ENCODE results near the gene FAM174B.

FAM174B gene

DNA sequence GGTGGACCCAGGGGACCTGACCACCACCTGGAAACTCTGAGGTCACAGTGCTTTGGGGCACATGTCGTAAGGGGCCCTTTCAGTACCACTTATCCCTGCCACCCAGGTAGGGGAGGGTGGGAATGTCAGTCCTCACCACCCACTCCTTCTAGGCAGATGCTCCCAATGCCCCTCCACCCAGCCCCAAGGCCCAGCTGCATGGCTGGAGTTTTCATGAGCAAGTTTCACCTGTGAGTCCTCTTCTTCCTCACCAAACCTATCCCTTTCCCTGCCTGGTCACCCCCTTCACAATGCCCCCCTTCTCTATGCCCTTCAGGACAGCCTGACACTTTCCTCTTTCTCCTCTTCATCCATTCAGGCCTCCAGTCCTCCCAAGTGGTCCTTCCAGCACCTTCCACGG, 9.8 kb downstream of the FAM174B start:
- no peaks in the 10 kb centered on the region for H3K4me1 Mint-ChIP-seq (ENCODE audit: low read depth in 2 of 2)
- no peaks in the 10 kb centered on the region for H3K36me3 Mint-ChIP-seq (ENCODE audit: insufficient read depth)
- peaks cover 0 to 3% of the 10 kb centered on the region in 2 donors for H3K9me3 Mint-ChIP-seq
- ATAC-seq (replicated peaks): no peak
- no peak overlapping the region for H3K4me3 Mint-ChIP-seq
- peaks cover 30 to 40% of the 10 kb centered on the region in 2 donors for H3K27me3 Mint-ChIP-seq
- DNase-seq: no peak
- no peak overlapping the region for H3K27ac Mint-ChIP-seq

DNA sequence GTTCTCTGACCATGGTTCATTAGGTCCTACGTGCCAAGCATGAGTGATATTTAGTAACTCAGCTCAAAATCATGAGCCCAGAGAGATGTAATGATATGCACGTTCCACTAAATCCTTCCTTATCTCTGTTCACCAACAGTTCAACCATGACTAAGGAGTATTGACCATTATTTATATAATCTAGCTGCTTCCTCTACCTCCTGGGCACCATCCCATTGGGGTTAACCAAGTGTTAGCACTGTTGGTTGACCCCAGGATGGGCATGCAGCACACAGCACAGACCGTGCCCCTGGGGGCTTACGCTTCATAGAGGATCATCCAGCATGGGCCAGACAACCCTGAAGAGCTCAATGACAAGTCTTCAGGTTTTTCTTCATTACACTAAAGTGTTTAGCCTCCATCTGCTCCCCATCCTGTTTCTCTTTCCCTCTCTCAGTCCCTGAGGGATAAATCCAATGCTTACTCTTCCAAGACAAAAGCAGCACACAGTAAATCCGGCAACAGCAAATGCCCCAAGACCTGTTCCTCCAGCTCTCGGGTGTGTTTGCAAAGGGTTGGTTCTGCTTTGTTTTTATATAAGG, 10.4 kb downstream of the FAM174B start:
- Mint-ChIP-seq H3K4me3 (no peak overlapping the region), H3K4me1 (ENCODE audit: low read depth in 2 of 2) (no peaks in the 10 kb centered on the region), H3K36me3 (ENCODE audit: insufficient read depth) (peaks cover 2% of the 10 kb centered on the region), H3K27ac (no peak overlapping the region), H3K9me3 (peaks cover 0 to 3% of the 10 kb centered on the region in 2 donors), H3K27me3 (peaks cover 28 to 35% of the 10 kb centered on the region in 2 donors)
- ATAC-seq (replicated peaks) (no peak), DNase-seq (no peak)

DNA sequence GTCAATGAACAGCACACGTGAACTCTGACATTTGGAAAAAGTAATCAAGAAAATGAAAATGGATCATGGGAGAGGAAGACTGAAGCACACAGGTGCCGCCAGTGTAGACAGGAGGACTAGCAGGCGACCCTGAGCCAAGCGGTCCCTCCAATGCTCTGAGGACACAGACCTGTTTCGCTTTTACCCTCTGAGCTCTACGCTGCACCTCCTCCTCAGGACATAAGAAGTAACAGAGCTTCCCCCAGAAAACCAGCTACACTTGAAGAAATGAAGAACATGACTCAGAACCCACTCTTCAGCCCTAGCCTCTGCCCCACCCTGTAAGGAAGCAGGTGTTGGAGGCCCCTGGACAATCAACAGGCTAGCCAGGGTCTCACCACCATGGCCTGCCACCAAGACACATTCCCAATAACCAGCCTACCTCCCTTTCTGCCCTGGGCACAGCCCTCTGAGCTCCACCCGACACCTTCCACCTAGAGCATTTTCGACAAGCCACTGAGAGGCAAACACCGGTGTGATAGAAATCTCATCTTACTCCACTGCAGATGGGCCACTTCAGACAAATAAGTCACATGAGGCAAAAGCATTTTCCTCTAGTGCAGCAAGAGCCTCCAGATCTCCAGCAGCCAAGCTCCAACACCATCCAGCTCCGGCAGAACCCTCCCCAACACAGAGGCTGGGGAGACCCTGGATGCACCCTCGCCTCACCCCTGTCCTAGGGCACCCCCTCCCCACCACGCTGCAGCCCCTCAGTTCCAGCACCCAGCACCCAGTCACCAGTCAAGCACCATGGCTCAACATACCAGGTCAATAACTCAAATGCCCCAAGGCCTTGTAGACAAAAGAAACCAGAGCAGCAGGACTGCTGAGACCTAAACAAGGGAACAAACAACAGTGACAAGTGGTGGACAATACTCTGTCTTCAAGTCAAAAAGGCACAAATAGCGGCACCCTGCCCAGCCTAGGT, 11.4 kb downstream of the FAM174B start:
- ATAC-seq (replicated peaks) (no peak), DNase-seq (no peak)
- peaks cover 37 to 45% of the 10 kb centered on the region in 2 donors for H3K27me3 Mint-ChIP-seq
- no peak overlapping the region for H3K27ac Mint-ChIP-seq
- H3K4me1 Mint-ChIP-seq (ENCODE audit: low read depth in 2 of 2): no peaks in the 10 kb centered on the region
- no peak overlapping the region for H3K4me3 Mint-ChIP-seq
- peaks cover 4% of the 10 kb centered on the region for H3K36me3 Mint-ChIP-seq (ENCODE audit: insufficient read depth)
- H3K9me3 Mint-ChIP-seq: peaks cover 0 to 3% of the 10 kb centered on the region in 2 donors

DNA sequence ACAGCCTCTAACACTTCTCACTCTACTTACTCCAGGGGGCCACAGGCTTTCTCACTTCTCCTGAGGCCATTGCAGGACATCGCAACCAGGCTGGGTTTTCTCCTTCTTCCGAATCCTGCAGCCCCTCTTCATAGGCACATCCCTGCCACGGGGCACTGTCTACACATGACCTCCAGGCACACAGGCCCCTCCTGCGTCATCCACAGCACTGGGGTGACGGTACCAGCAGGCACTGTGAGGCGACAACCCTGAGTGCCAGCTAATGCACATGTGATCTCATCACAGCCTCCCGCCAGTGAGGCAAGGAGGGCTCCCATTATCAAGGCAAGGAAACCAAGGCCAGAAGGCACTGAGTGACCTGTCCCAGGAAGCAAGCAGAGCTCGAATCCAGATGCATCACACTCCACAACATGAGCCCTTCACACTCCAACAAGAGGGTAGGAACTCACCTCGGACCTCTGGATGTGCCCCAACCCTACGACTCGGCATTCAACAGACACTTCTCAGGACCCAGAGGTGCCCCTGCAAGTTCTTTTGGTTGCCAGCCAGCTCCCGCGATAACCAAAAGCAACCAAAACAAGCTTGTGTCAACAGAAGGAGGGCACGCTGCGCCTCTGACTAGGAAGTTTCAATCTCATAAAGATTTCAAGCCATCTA, 16.7 kb downstream of the FAM174B start:
- H3K27ac Mint-ChIP-seq: no peak overlapping the region
- ATAC-seq (replicated peaks) (no peak), DNase-seq (no peak)
- H3K4me3 Mint-ChIP-seq: no peak overlapping the region
- peaks cover 39 to 64% of the 10 kb centered on the region in 2 donors for H3K27me3 Mint-ChIP-seq
- peaks cover 0 to 4% of the 10 kb centered on the region in 2 donors for H3K4me1 Mint-ChIP-seq (ENCODE audit: low read depth in 2 of 2)
- peaks cover 4% of the 10 kb centered on the region for H3K36me3 Mint-ChIP-seq (ENCODE audit: insufficient read depth)
- H3K9me3 Mint-ChIP-seq: peaks cover 0 to 3% of the 10 kb centered on the region in 2 donors

DNA sequence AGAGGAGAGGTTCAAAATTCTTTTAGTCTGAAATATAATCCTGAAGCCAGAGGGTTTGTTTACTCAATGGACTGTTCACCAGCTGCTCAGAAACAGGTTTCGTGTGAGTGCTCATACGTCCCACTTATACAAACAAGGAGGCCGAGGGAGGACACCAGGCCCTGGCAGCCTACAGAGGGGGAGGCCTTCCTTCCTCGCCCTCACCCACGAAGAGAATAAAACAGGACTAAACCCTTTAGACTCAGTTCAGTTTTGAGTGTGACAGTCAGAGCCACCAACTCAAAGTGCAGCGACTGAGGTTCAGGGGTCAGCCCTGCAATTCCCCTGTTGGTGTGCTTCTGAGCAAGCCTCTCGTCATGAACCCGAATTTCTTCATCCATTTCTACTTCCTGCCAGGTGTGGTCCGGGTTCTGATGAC, 17.3 kb downstream of the FAM174B start:
- ATAC-seq (replicated peaks) (no peak), DNase-seq (no peak)
- Mint-ChIP-seq H3K36me3 (ENCODE audit: insufficient read depth) (peaks cover 4% of the 10 kb centered on the region), H3K27ac (no peak overlapping the region), H3K4me1 (ENCODE audit: low read depth in 2 of 2) (peaks cover 0 to 4% of the 10 kb centered on the region in 2 donors), H3K4me3 (no peak overlapping the region), H3K27me3 (peaks cover 44 to 67% of the 10 kb centered on the region in 2 donors), H3K9me3 (peaks cover 0 to 3% of the 10 kb centered on the region in 2 donors)

DNA sequence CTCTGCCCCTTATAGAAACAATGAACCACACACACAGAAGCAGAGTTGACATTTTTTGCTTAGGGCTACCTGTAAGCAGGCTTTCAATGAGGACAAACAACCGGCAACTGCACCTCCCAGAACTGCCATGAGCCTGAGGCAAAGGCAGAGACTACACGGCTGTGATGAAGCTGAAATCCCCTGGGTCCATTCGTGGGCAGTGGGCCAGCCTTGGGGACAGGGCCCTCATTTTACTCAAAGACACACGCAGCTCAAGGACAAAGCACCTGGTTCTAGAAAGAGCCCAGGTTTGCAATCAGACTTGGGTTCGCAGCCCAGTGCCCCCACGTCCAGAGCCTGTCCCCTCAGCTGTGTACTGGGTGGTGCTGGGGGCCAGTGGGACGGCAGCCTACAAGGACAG, 17.9 kb downstream of the FAM174B start:
- Mint-ChIP-seq H3K27ac (no peak overlapping the region), H3K9me3 (peaks cover 0 to 2% of the 10 kb centered on the region in 2 donors), H3K4me3 (no peak overlapping the region), H3K4me1 (ENCODE audit: low read depth in 2 of 2) (peaks cover 0 to 4% of the 10 kb centered on the region in 2 donors), H3K27me3 (peaks cover 51 to 74% of the 10 kb centered on the region in 2 donors), H3K36me3 (ENCODE audit: insufficient read depth) (peaks cover 4% of the 10 kb centered on the region)
- no peak for DNase-seq
- ATAC-seq (replicated peaks): no peak

DNA sequence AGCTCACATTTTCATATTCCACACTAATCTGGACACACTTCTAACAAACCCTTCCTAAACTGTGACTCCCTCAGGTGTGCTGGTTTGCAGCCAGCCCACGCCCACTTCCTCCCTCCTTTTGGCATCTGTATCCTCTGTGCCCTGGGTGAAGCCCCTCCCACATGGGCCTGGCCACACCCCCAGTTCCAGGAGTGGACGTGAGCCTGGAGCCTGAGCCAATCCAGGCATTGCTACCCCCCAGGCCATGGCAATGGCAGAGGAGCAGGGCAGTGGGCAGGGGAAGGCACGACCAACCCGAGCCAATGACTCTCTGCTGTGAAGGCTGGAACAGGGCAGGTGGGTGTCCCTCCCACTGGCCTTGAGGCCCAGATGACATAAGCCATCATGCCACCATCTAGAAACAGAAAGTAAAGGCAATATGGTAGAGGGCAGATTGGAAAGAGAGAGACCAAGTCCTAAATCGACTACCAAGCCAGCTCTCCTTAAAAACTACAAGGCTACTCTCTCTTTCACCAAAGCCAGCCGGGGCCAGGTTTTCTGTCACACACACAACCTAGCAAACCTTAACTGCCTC, 18.6 kb downstream of the FAM174B start:
- Mint-ChIP-seq H3K36me3 (ENCODE audit: insufficient read depth) (peaks cover 4% of the 10 kb centered on the region), H3K27ac (no peak overlapping the region), H3K9me3 (no peaks in the 10 kb centered on the region), H3K4me1 (ENCODE audit: low read depth in 2 of 2) (peaks cover 0 to 4% of the 10 kb centered on the region in 2 donors), H3K27me3 (peaks cover 51 to 74% of the 10 kb centered on the region in 2 donors), H3K4me3 (no peak overlapping the region)
- DNase-seq: no peak
- ATAC-seq (replicated peaks): no peak

DNA sequence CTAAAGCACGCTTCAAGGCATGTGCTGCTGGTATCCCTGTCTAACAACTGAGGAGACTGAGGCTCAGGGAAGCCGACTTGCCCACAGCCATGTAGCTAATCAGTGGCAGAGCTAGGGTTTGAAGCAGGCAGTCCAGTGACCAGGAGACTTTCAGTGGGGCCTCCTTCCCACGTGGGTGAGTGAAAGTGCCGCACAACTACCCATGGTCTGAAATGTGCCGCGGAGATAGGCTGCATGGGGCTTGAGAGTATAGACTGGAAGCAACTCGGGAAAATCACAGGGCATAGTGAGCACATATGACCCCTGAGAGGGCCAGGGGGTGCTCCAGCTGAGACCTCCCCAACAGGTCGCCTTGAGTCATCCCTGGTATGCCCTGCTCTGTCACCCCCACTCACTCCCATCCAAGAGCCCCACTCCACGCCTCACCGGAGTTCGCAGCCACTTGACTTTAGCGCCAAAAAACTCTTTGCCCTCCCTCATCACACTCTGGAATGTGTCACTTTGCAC, 19.1 kb downstream of the FAM174B start:
- DNase-seq (no peak), ATAC-seq (replicated peaks) (no peak)
- Mint-ChIP-seq H3K9me3 (no peaks in the 10 kb centered on the region), H3K27ac (no peak overlapping the region), H3K36me3 (ENCODE audit: insufficient read depth) (peaks cover 4% of the 10 kb centered on the region), H3K4me3 (no peak overlapping the region), H3K27me3 (peaks cover 51 to 74% of the 10 kb centered on the region in 2 donors), H3K4me1 (ENCODE audit: low read depth in 2 of 2) (peaks cover 0 to 4% of the 10 kb centered on the region in 2 donors)

DNA sequence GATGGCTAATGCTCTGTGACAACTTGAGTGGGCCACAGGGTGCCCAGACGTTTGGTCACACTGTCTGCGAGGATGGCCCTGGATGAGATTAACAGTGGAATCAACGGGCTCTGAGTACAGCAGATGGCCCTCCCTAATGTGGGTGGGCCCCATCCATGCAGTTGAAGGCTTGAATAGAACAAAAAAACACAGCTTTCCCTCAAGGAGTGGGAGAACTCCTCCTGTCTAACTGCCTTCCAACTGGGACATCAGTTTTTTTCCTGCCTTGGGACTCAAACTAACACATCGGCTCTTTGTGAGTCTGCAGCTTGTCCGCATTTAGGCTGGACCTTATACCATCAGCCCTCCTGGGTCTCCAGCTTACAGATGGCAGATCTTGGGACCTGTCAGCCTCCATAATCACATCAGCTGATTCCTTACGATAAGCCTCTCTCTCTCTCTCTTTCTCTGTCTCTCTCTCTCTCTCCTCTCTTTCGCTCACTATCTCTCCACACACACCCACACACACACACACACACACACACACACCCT, 20.8 kb downstream of the FAM174B start:
- no peak for ATAC-seq (replicated peaks)
- Mint-ChIP-seq H3K27ac (no peak overlapping the region), H3K36me3 (ENCODE audit: insufficient read depth) (no peaks in the 10 kb centered on the region), H3K27me3 (peaks cover 52 to 76% of the 10 kb centered on the region in 2 donors), H3K9me3 (no peaks in the 10 kb centered on the region), H3K4me3 (no peak overlapping the region), H3K4me1 (ENCODE audit: low read depth in 2 of 2) (peaks cover 0 to 4% of the 10 kb centered on the region in 2 donors)
- no peak for DNase-seq

DNA sequence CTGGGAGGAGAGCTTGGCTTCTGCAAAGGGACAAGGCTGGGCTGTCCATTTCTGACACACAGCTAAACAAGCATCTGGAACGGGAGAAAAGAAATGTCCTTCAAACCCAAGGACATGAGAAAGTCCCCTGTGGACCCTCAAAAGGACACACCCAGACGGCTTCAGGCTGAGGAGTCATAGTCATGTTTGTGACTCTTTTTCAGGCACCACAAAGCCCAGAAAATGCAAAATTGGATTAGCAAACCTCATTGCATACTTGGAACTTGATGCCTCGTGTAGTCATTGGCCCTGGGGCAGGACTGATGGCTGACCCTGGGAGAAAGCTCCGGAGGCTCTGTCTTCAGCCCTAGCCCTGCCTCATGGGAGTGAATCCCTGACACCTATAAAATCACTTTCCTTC, 21.5 kb downstream of the FAM174B start:
- H3K4me1 Mint-ChIP-seq (ENCODE audit: low read depth in 2 of 2): peaks cover 0 to 4% of the 10 kb centered on the region in 2 donors
- no peak for ATAC-seq (replicated peaks)

DNA sequence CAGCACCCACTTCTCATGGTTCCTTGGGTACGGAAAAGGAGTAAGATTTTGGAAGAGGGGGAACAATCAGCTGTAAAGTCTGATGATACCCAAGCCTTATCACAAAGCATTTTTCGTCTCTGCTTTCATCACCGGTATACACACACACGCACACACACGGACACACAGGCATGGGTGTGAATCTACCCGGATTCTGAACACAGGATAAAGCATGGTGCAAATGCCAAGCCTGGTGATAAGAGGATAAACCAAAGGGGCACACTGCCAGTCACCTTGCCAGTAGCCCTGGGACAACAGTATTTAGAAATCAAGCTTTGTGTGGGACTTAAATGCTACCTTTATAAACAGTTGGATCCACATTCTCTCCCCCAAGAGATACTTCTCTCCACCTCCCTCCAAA, 22.2 kb downstream of the FAM174B start:
- ATAC-seq (replicated peaks): no peak
- DNase-seq: no peak
- Mint-ChIP-seq H3K4me3 (no peak overlapping the region), H3K27me3 (peaks cover 41 to 71% of the 10 kb centered on the region in 2 donors), H3K4me1 (ENCODE audit: low read depth in 2 of 2) (peaks cover 0 to 3% of the 10 kb centered on the region in 2 donors), H3K36me3 (ENCODE audit: insufficient read depth) (no peaks in the 10 kb centered on the region), H3K27ac (no peak overlapping the region), H3K9me3 (no peaks in the 10 kb centered on the region)

More for the DNA sequence above, 21.5 kb downstream of the FAM174B start:
- Mint-ChIP-seq H3K9me3 (no peaks in the 10 kb centered on the region), H3K27ac (no peak overlapping the region), H3K4me3 (no peak overlapping the region), H3K27me3 (peaks cover 47 to 76% of the 10 kb centered on the region in 2 donors), H3K36me3 (ENCODE audit: insufficient read depth) (no peaks in the 10 kb centered on the region)
- DNase-seq: no peak

DNA sequence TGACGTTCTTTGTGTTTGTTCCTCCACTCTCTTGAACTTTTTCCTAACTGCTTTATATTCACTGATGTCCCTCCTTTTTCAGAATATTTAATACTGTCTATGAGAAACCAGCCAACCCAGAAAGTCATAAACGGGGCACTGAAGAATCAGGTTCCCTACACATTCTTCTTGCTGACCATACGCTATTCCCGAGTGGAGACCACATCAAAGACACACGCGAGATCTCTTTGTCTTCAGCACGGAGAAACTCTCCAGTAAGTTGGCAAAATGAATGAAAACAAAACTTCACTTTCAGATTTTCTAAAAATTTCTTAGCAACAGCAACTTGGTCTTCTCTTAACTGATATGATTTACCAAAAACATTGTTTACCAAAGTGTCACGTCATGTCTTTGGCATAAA, 22.6 kb downstream of the FAM174B start:
- Mint-ChIP-seq H3K4me1 (ENCODE audit: low read depth in 2 of 2) (peaks cover 0 to 3% of the 10 kb centered on the region in 2 donors), H3K27me3 (peaks cover 40 to 66% of the 10 kb centered on the region in 2 donors), H3K9me3 (no peaks in the 10 kb centered on the region), H3K36me3 (ENCODE audit: insufficient read depth) (no peaks in the 10 kb centered on the region), H3K4me3 (no peak overlapping the region), H3K27ac (no peak overlapping the region)
- no peak for ATAC-seq (replicated peaks)
- DNase-seq: no peak

DNA sequence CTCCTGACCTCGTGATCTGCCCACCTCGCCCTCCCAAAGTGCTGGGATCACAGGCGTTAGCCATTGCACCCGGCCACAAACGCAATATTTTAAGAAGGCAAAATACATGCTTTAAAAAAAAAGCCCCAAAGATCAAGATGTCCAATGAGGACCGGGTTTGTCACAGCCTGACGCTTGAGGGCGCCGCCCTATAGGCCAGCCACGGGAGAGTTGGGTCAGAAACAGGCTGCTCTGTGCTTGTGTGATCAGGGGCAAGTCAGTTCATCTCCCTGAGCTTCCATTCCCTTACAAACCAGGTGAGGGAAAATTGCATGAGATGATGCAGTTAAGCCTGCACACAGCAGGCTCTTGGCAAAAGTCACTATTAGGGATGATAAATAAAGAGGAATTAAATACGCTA, 23.9 kb downstream of the FAM174B start:
- no peaks in the 10 kb centered on the region for H3K9me3 Mint-ChIP-seq
- H3K27ac Mint-ChIP-seq: no peak overlapping the region
- H3K27me3 Mint-ChIP-seq: peaks cover 33 to 54% of the 10 kb centered on the region in 2 donors
- H3K4me3 Mint-ChIP-seq: no peak overlapping the region
- H3K4me1 Mint-ChIP-seq (ENCODE audit: low read depth in 2 of 2): peaks cover 0 to under 1% of the 10 kb centered on the region in 2 donors
- DNase-seq (no peak), ATAC-seq (replicated peaks) (no peak)
- H3K36me3 Mint-ChIP-seq (ENCODE audit: insufficient read depth): no peaks in the 10 kb centered on the region
